Progenitor cell of endocrine pancreas (in vitro differentiated cells): ENCODE data around the gene RCAN2. TPM values are rescaled to one million over a fixed set of nuclear protein-coding genes. Genes with fewer than 3 reads are reported as not detected.

ENCODE experiments used
- DNase-seq: peaks from one replicate; pipeline ENCODE4 v3.0.0; 2021; ENCODE audit warnings: low spot score; ENCODE audit not compliant: unreplicated experiment
- H3K27ac Mint-ChIP-seq: 2 replicates; pipeline ENCODE4 v1.8.0; 2021; ENCODE audit warnings: mild to moderate bottlenecking, moderate library complexity, mixed read lengths
- H3K27me3 Mint-ChIP-seq: 2 replicates; pipeline ENCODE4 v1.8.0; 2021; ENCODE audit warnings: mixed read lengths
- H3K36me3 Mint-ChIP-seq: 2 replicates; pipeline ENCODE4 v1.8.0; 2022; ENCODE audit warnings: mixed read lengths; ENCODE audit not compliant: insufficient read depth
- H3K4me1 Mint-ChIP-seq: 2 replicates; pipeline ENCODE4 v1.8.0; 2021; ENCODE audit warnings: low read depth, mixed read lengths
- H3K4me3 Mint-ChIP-seq: 2 replicates; pipeline ENCODE4 v1.8.0; 2021; ENCODE audit warnings: low read depth, mild to moderate bottlenecking, moderate library complexity, mixed read lengths
- H3K9me3 Mint-ChIP-seq: 2 replicates; pipeline ENCODE4 v1.8.0; 2021; ENCODE audit warnings: low read depth, mixed read lengths
- CTCF ChIP-seq: fragments of 200-600 bp; sonication (generic); IDR thresholded peaks from one replicate; pipeline ENCODE4 v1.5.0; 2021; ENCODE audit warnings: antibody characterized with exemption, mild to moderate bottlenecking; ENCODE audit not compliant: unreplicated experiment
- total RNA-seq: library from RNA; stranded (reverse); gene quantifications from 2 replicates; pipeline ENCODE4 v1.2.1, GENCODE V29; 2021

The RCAN2 gene
- total RNA-seq, 1 donor from 2014 or later: 23.3 TPM

GRCh38 chr6:46262928-46263706, 228.1 kb downstream of the RCAN2 start:
- no peaks in the 10 kb centered on the region for H3K36me3 Mint-ChIP-seq
- no peaks in the 10 kb centered on the region for H3K9me3 Mint-ChIP-seq
- no peak overlapping the region for H3K4me3 Mint-ChIP-seq
- DNase-seq: no peak
- H3K27ac Mint-ChIP-seq: no peak overlapping the region
- H3K27me3 Mint-ChIP-seq: no peaks in the 10 kb centered on the region
- TF ChIP-seq CTCF: no peak
- no peaks in the 10 kb centered on the region for H3K4me1 Mint-ChIP-seq

GRCh38 chr6:46258249-46258648, 233.0 kb downstream of the RCAN2 start:
- DNase-seq: no peak
- Mint-ChIP-seq H3K27me3 (no peaks in the 10 kb centered on the region), H3K36me3 (no peaks in the 10 kb centered on the region), H3K9me3 (no peaks in the 10 kb centered on the region), H3K4me1 (no peaks in the 10 kb centered on the region), H3K27ac (no peak overlapping the region), H3K4me3 (no peak overlapping the region)
- no peak for TF ChIP-seq CTCF

- Mint-ChIP-seq H3K4me1 (no peaks in the 10 kb centered on the region), H3K9me3 (no peaks in the 10 kb centered on the region), H3K27me3 (no peaks in the 10 kb centered on the region), H3K27ac (no peak overlapping the region), H3K4me3 (no peak overlapping the region), H3K36me3 (no peaks in the 10 kb centered on the region)
- TF ChIP-seq CTCF: no peak
- DNase-seq: no peak
Observed at GRCh38 chr6:46255528-46255927, 235.7 kb downstream of the RCAN2 start.

- H3K36me3 Mint-ChIP-seq: no peaks in the 10 kb centered on the region
- TF ChIP-seq CTCF: no peak
- no peak overlapping the region for H3K4me3 Mint-ChIP-seq
- no peak for DNase-seq
- H3K4me1 Mint-ChIP-seq: no peaks in the 10 kb centered on the region
- H3K9me3 Mint-ChIP-seq: no peaks in the 10 kb centered on the region
- H3K27ac Mint-ChIP-seq: no peak overlapping the region
- no peaks in the 10 kb centered on the region for H3K27me3 Mint-ChIP-seq
Observed at GRCh38 chr6:46254946-46255345, 236.3 kb downstream of the RCAN2 start.

- Mint-ChIP-seq H3K27me3 (no peaks in the 10 kb centered on the region), H3K4me1 (no peaks in the 10 kb centered on the region), H3K36me3 (no peaks in the 10 kb centered on the region), H3K9me3 (no peaks in the 10 kb centered on the region), H3K27ac (no peak overlapping the region), H3K4me3 (no peak overlapping the region)
- no peak for TF ChIP-seq CTCF
- DNase-seq: no peak
Observed at GRCh38 chr6:46254331-46254730, 236.9 kb downstream of the RCAN2 start.
